Esophagus (tissue), 2 donors: ENCODE measurements around the gene SKIC8. TPM values are rescaled to one million over a fixed set of nuclear protein-coding genes. Genes with fewer than 3 reads are reported as not detected.
A peak's percentile ranks its signal among the peaks of the same experiment; 100 is the strongest.

Source experiments
- H3K27ac ChIP-seq, 2 donors: one replicate each; pipeline ENCODE4 v1.5.1; 2013; ENCODE audit warnings: low read depth in 2 of 2, mild to moderate bottlenecking in 2 of 2, inconsistent platforms in 1 of 2, low read length in 1 of 2, moderate library complexity in 1 of 2
- H3K27me3 ChIP-seq, 2 donors: one replicate each; pipeline ENCODE4 v1.6.1; 2013; ENCODE audit warnings: low read length in 2 of 2, control low read depth in 1 of 2, mild to moderate bottlenecking in 1 of 2; ENCODE audit not compliant: insufficient read depth in 2 of 2, control insufficient read depth in 1 of 2
- H3K36me3 ChIP-seq, 2 donors: one replicate each; pipeline ENCODE4 v1.6.1; 2013; ENCODE audit warnings: low read length in 1 of 2; ENCODE audit not compliant: control insufficient read depth in 2 of 2, insufficient read depth in 2 of 2
- H3K4me1 ChIP-seq, 2 donors: one replicate each; pipeline ENCODE4 v1.6.1; 2013; ENCODE audit warnings: low read length in 1 of 2; ENCODE audit not compliant: control insufficient read depth in 2 of 2, insufficient read depth in 2 of 2
- H3K4me3 ChIP-seq, 2 donors: one replicate each; pipeline ENCODE4 v1.5.1; 2013; ENCODE audit warnings: low read length in 2 of 2, mild to moderate bottlenecking in 2 of 2, low read depth in 1 of 2, moderate library complexity in 1 of 2
- H3K9me3 ChIP-seq, 2 donors: one replicate each; pipeline ENCODE4 v1.6.1; 2013; ENCODE audit warnings: mild to moderate bottlenecking in 2 of 2, low read depth in 1 of 2, low read length in 1 of 2, moderate library complexity in 1 of 2; ENCODE audit not compliant: control insufficient read depth in 2 of 2, insufficient read depth in 1 of 2
- WGBS, 2 donors: extraction: QIAGEN DNeasy Blood & Tissue Kit; methylation state at CpG; one replicate each; pipeline ENCODE4 v1.1.7; 2013; 5-methylcytosine and 5-hydroxymethylcytosine counted together
- polyA plus RNA-seq, 2 donors: library from polyadenylated mRNA; stranded (reverse); fragments of 200-250 nt; gene quantifications; one replicate each; pipeline ENCODE4 v1.2.3, GENCODE V29; 2013
- donor health status: healthy with polysubstance abuse.
- donor health status: Bipolar disorder and iron deficiency.

SKIC8 gene
- polyA plus RNA-seq, 2 donors, result 29.4 to 53.3 TPM

GRCh38 chr15:78280319-78281072, 18.9 kb downstream of the SKIC8 start:
- Histone ChIP-seq H3K27ac (no peak overlapping the region), H3K4me1 (no peaks in the 10 kb centered on the region), H3K27me3 (no peaks in the 10 kb centered on the region), H3K4me3 (no peak overlapping the region), H3K36me3 (peaks cover 11 to 21% of the 10 kb centered on the region in 2 donors), H3K9me3 (no peaks in the 10 kb centered on the region)
- 91 to 95% methylated on average over 13 of the region's 13 CpGs for WGBS, 2 donors

DNA sequence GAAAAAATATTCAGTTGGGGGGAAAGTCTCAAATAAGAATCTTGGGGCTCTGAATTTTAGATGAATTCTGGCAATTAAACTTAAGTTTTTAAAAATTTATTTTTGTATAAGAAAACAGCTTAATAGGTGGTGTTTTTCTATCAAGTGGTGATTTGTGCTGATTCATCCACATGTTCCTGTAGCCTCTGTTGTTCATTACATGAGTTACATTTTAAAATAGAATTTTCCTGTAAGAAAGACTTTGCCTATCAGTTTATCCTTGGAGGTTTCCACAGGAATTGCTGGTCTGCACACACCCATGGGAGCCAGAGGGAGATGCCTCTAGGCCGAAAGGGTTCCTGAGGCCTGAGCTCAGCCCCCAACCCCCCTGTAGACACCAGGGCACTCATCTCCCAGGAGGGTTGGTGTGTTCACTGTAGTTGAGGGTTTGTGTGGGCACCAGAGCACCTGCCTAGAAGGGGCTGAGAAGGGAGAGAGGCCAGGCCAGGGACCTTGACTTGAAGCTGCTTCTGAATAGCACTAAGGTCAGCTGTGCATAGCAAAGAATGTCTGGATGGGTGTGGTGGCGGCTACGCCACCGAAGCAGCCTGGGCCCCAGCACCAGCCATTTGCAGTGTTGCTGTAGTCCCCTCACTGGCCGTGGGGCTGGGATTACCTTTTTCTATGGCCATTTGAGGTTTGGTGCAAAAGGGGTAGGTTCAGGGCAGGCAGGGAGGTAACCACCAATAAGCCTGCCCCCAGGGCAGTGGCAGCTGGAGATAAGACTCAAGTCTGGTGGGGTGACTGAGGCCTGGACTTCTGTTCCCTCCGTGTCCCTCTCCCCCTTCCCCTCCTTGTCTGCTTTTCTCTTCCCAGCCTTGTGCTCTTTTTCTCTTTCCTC, 23.1 kb downstream of the SKIC8 start:
- Histone ChIP-seq H3K36me3 (peaks cover 14 to 17% of the 10 kb centered on the region in 2 donors), H3K27me3 (no peaks in the 10 kb centered on the region), H3K4me1 (no peaks in the 10 kb centered on the region), H3K27ac (no peak overlapping the region), H3K9me3 (no peaks in the 10 kb centered on the region), H3K4me3 (no peak overlapping the region)
- WGBS, 2 donors, result 87 to 91% methylated on average over 6 of the region's 6 CpGs

GRCh38 chr15:78274994-78275393, 24.4 kb downstream of the SKIC8 start:
- H3K9me3 ChIP-seq, result no peaks in the 10 kb centered on the region
- peaks cover 9 to 15% of the 10 kb centered on the region in 2 donors for H3K36me3 ChIP-seq
- 84 to 94% methylated on average over 5 of the region's 5 CpGs for WGBS, 2 donors
- H3K27ac ChIP-seq, result no peak overlapping the region
- no peaks in the 10 kb centered on the region for H3K27me3 ChIP-seq
- H3K4me3 ChIP-seq, result no peak overlapping the region
- H3K4me1 ChIP-seq, result no peaks in the 10 kb centered on the region

DNA sequence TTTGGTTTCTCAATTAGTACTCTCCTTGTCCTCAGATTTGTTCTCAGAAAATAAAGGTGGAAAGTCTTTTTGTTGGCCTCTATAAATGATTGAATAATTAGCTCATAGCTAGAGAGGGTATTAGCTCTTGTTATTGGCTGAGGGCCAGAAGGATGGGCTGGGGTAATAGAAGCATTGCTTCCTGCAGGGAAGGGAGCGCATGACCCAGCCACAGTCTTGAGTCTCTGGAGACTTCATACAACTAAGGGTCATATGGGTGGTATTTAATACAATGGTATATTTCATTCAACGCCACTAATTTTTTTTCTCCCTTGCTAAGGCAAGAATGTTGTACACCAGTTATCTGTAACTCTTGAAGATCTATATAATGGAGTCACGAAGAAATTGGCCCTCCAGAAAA, 26.6 kb downstream of the SKIC8 start:
- Histone ChIP-seq H3K36me3 (peaks cover 4 to 11% of the 10 kb centered on the region in 2 donors), H3K9me3 (no peaks in the 10 kb centered on the region), H3K27me3 (no peaks in the 10 kb centered on the region), H3K4me3 (no peak overlapping the region), H3K27ac (no peak overlapping the region), H3K4me1 (no peaks in the 10 kb centered on the region)
- WGBS, 2 donors, result 91 to 94% methylated on average over 3 of the region's 3 CpGs

- WGBS, 2 donors, result 78 to 83% methylated on average over 2 of the region's 2 CpGs
- H3K4me3 ChIP-seq, result no peak overlapping the region
- no peaks in the 10 kb centered on the region for H3K4me1 ChIP-seq
- H3K9me3 ChIP-seq, result no peaks in the 10 kb centered on the region
- H3K27ac ChIP-seq, result no peak overlapping the region
- peaks cover 4 to 9% of the 10 kb centered on the region in 2 donors for H3K36me3 ChIP-seq
- H3K27me3 ChIP-seq, result no peaks in the 10 kb centered on the region
Measured at GRCh38 chr15:78272316-78272715, 27.1 kb downstream of the SKIC8 start.

DNA sequence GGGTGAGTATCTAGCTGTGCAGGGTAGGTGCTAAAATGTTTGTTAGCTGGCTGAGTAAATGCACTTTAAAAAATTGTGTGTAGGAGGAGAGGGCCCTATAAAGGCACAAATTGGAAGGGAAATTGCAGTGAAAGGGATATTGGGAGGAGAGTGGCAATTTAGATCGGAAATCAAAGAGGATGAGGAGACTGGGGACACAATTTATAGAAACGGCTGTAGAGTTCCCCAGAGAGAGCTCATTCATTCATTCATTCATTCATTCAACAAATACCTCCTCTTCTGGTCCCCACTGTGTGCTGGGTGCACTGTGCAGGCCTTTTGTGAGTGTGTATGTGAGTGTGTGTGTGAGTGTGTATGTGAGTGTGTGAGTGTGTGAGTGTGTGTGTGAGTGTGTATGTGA, 32.6 kb downstream of the SKIC8 start:
- H3K27ac ChIP-seq, result peak overlapping the region in 1 of 2 donors; percentile 73
- 72 to 84% methylated on average over 2 of the region's 2 CpGs for WGBS, 2 donors
- peaks cover 2 to 14% of the 10 kb centered on the region in 2 donors for H3K4me1 ChIP-seq
- no peaks in the 10 kb centered on the region for H3K9me3 ChIP-seq
- peaks cover 0 to 2% of the 10 kb centered on the region in 2 donors for H3K36me3 ChIP-seq
- H3K27me3 ChIP-seq, result no peaks in the 10 kb centered on the region
- no peak overlapping the region for H3K4me3 ChIP-seq

- Histone ChIP-seq H3K9me3 (no peaks in the 10 kb centered on the region), H3K27ac (peak overlapping the region; percentile 37 to 73), H3K36me3 (peaks cover 0 to 2% of the 10 kb centered on the region in 2 donors), H3K4me3 (no peak overlapping the region), H3K27me3 (no peaks in the 10 kb centered on the region), H3K4me1 (peaks cover 2 to 14% of the 10 kb centered on the region in 2 donors)
Measured at GRCh38 chr15:78266229-78266628, 33.2 kb downstream of the SKIC8 start.

GRCh38 chr15:78265752-78266224, 33.6 kb downstream of the SKIC8 start:
- Histone ChIP-seq H3K9me3 (no peaks in the 10 kb centered on the region), H3K4me1 (peaks cover 2 to 14% of the 10 kb centered on the region in 2 donors), H3K27me3 (no peaks in the 10 kb centered on the region), H3K4me3 (peak overlapping the region in 1 of 2 donors; percentile 7), H3K27ac (peak overlapping the region; percentile 37 to 65), H3K36me3 (no peaks in the 10 kb centered on the region)
- WGBS, 2 donors, result 47 to 55% methylated on average over 9 of the region's 9 CpGs

DNA sequence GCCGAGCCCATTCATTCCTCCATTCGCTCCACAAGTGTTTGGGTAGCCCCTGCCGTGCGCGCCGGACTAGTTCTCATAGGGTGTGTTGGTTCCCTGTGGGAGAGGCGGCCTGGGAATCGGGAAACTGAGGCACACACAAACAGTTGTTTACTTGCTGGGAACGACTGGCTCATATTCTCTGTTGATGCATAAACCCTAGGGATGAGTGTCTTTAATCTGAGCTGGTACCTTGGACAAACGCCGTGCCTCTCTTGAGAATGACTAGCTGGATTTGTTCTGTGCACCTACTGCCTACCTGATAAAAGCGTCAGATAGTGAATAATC, 34.3 kb downstream of the SKIC8 start:
- Histone ChIP-seq H3K36me3 (no peaks in the 10 kb centered on the region), H3K27ac (peak overlapping the region; percentile 66 to 80), H3K27me3 (no peaks in the 10 kb centered on the region), H3K9me3 (no peaks in the 10 kb centered on the region), H3K4me3 (peak overlapping the region; percentile 67 to 73), H3K4me1 (peaks cover 2 to 14% of the 10 kb centered on the region in 2 donors)
- WGBS, 2 donors, result 39 to 41% methylated on average over 12 of the region's 12 CpGs
